Thyroid gland (tissue), 4 donors: ENCODE results near the gene NSG1. TPM values are rescaled to one million over a fixed set of nuclear protein-coding genes. Genes with fewer than 3 reads are reported as not detected.

Source experiments
- DNase-seq, 2 donors: peaks; one replicate each; pipeline ENCODE4 v3.0.0-alpha.2; 2019
- H3K27ac ChIP-seq, 3 donors: fragments of 200-600 bp; sonication (generic); 1 replicate in 2 of 3; 2 replicates in 1 of 3; pipeline ENCODE4 v1.5.1; 2016 to 2019; ENCODE audit warnings: mild to moderate bottlenecking in 1 of 3, moderate library complexity in 1 of 3
- H3K27me3 ChIP-seq: fragments of 200-600 bp; sonication (generic); one replicate; pipeline ENCODE4 v1.5.1; 2019
- H3K36me3 ChIP-seq, 2 donors: fragments of 200-600 bp; sonication (generic); one replicate each; pipeline ENCODE4 v1.5.1; 2016 to 2019
- H3K4me1 ChIP-seq, 2 donors: fragments of 200-600 bp; sonication (generic); one replicate each; pipeline ENCODE4 v1.5.1; 2017 to 2019
- H3K4me3 ChIP-seq, 3 donors: fragments of 200-600 bp; sonication (generic); replicated peaks in 1 of 3; 1 replicate in 2 of 3; 2 replicates in 1 of 3; pipeline ENCODE4 v1.5.1; 2016; ENCODE audit warnings: mild to moderate bottlenecking in 1 of 3
- H3K9me3 ChIP-seq: fragments of 200-600 bp; sonication (generic); one replicate; pipeline ENCODE4 v1.5.1; 2017
- POLR2A ChIP-seq, 2 donors: fragments of 450-650 bp; IDR thresholded peaks; one replicate each; pipeline ENCODE4 v1.6.1; 2017; ENCODE audit warnings: antibody characterized with exemption in 2 of 2, mild to moderate bottlenecking in 2 of 2, moderate library complexity in 1 of 2
- WGBS, 2 donors: methylation state at CpG; one replicate each; pipeline ENCODE4 v1.1.5; 2017; 5-methylcytosine and 5-hydroxymethylcytosine counted together
- intact Hi-C: fragments of 100-400 bp; cut with DNase I; formaldehyde crosslinking; loops from one replicate; pipeline ENCODE4 v1.15.1; 2023
- total RNA-seq, 4 donors: library from RNA; depleted of rRNA; stranded (reverse); fragments of >200 nt; gene quantifications; one replicate each; pipeline ENCODE4 v1.2.3, GENCODE V29; 2016
- TF ChIP-seq, protein P1 (sequence below), 6 experiments: fragments of 200-600 bp in 3 of 6; fragments of 450-650 bp in 3 of 6; sonication (generic) in 3 of 6; IDR thresholded peaks; one replicate each; pipeline ENCODE4 v1.5.1; 2016 to 2019; ENCODE audit warnings: antibody characterized with exemption in 6 of 6, mild to moderate bottlenecking in 2 of 6, inconsistent platforms in 1 of 6, moderate library complexity in 1 of 6

The NSG1 gene
- total RNA-seq, 4 donors from 2014 or later, result 0.40 to 0.44 TPM; not detected in 2

- Histone ChIP-seq H3K36me3 (no peaks in the 10 kb centered on the region), H3K4me3 (no peak overlapping the region), H3K9me3 (no peaks in the 10 kb centered on the region), H3K27me3 (no peaks in the 10 kb centered on the region), H3K27ac (no peak overlapping the region), H3K4me1 (no peaks in the 10 kb centered on the region)
- WGBS, 2 donors, result 82 to 85% methylated on average over 4 of the region's 4 CpGs
- intact Hi-C loops, result no loop called here
- TF ChIP-seq, protein P1, sequence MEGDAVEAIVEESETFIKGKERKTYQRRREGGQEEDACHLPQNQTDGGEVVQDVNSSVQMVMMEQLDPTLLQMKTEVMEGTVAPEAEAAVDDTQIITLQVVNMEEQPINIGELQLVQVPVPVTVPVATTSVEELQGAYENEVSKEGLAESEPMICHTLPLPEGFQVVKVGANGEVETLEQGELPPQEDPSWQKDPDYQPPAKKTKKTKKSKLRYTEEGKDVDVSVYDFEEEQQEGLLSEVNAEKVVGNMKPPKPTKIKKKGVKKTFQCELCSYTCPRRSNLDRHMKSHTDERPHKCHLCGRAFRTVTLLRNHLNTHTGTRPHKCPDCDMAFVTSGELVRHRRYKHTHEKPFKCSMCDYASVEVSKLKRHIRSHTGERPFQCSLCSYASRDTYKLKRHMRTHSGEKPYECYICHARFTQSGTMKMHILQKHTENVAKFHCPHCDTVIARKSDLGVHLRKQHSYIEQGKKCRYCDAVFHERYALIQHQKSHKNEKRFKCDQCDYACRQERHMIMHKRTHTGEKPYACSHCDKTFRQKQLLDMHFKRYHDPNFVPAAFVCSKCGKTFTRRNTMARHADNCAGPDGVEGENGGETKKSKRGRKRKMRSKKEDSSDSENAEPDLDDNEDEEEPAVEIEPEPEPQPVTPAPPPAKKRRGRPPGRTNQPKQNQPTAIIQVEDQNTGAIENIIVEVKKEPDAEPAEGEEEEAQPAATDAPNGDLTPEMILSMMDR (IDR thresholded peaks at IDR 0.05), result no peak
- TF ChIP-seq POLR2A (IDR thresholded peaks at IDR 0.05), result no peak
- DNase-seq, result no peak
These were observed 36.0 kb upstream of the NSG1 start for GRCh38 chr4:4350909-4351308.

DNA sequence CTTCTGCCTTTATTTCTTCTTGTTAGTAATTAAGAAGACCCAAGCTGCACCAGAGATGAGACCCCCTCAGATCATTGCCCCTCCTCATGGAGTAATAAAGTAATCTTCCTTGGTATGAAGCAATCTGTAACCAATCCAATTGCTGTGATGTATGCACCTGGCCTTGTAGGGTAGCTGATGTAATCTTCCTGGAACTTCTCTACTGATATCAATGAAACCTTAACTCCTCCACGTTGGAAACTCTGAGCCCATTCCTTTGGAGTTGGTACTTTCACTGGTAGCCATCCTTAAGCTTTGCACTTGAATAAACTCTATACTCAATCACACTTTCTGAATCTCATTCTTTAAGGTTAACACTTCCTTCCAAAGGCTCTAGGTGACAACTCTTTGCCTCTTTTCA lies 31.6 kb upstream of the NSG1 start:
- 50 to 56% methylated on average over 1 of the region's 1 CpG for WGBS, 2 donors
- Histone ChIP-seq H3K36me3 (no peaks in the 10 kb centered on the region), H3K27me3 (no peaks in the 10 kb centered on the region), H3K9me3 (no peaks in the 10 kb centered on the region), H3K4me1 (no peaks in the 10 kb centered on the region), H3K4me3 (no peak overlapping the region), H3K27ac (no peak overlapping the region)
- TF ChIP-seq POLR2A (IDR thresholded peaks at IDR 0.05), result no peak
- TF ChIP-seq, protein P1 (IDR thresholded peaks at IDR 0.05), result no peak
- intact Hi-C loops, result no loop called here
- DNase-seq, result no peak

- H3K4me3 ChIP-seq, result no peak overlapping the region
- no peak for TF ChIP-seq POLR2A (IDR thresholded peaks at IDR 0.05)
- TF ChIP-seq, protein P1 (IDR thresholded peaks at IDR 0.05), result no peak
- no peak for DNase-seq
- no peak overlapping the region for H3K27ac ChIP-seq
- WGBS, 2 donors, result 62 to 80% methylated on average over 17 to 26 of the region's 26 CpGs
- no peaks in the 10 kb centered on the region for H3K9me3 ChIP-seq
- no peaks in the 10 kb centered on the region for H3K4me1 ChIP-seq
- no peaks in the 10 kb centered on the region for H3K36me3 ChIP-seq
- intact Hi-C loops, result no loop called here
- no peaks in the 10 kb centered on the region for H3K27me3 ChIP-seq
These were observed 30.5 kb upstream of the NSG1 start for GRCh38 chr4:4356106-4357041.

DNA sequence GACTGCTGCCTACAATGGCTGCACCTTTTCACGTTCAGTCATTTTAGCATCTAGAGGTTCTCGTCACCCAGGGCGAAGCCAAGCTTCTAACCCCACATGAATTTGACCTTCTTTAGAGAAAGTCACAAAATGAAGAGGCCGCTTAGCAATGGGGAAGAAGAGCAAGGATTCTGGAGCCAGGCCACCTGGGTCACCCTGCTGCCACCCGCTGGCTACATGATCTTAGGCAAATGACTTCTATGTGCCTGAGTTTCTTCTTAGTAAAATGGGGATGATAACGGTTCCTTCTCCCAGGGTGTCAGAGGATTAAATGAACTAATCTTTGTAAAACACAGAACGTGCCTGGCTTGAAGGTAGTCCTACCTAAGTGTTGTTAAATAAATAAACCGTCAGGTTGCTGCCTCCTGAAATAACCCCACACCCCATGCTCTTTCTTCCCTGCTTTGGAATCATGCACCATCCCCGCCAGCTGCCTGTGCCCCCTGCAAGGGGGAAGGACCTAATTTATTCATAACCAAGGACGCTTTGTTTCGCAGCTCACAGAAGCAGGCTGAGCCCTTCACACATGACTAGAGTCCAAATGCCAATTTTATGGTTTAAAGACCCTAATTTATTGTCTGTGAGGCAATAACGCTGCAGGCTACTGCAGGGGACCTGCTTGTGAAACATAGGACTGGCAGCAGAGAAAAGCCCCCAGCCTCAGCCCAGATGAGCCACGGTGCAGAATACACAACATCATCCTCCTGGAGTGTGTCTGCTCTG lies 28.6 kb upstream of the NSG1 start:
- no peak for DNase-seq
- intact Hi-C loops, result no loop called here
- Histone ChIP-seq H3K9me3 (no peaks in the 10 kb centered on the region), H3K27ac (no peak overlapping the region), H3K4me3 (no peak overlapping the region), H3K4me1 (no peaks in the 10 kb centered on the region), H3K36me3 (no peaks in the 10 kb centered on the region), H3K27me3 (no peaks in the 10 kb centered on the region)
- WGBS, 2 donors, result 52 to 56% methylated on average over 13 of the region's 13 CpGs
- no peak for TF ChIP-seq POLR2A (IDR thresholded peaks at IDR 0.05)
- TF ChIP-seq, protein P1 (IDR thresholded peaks at IDR 0.05), result no peak

DNA sequence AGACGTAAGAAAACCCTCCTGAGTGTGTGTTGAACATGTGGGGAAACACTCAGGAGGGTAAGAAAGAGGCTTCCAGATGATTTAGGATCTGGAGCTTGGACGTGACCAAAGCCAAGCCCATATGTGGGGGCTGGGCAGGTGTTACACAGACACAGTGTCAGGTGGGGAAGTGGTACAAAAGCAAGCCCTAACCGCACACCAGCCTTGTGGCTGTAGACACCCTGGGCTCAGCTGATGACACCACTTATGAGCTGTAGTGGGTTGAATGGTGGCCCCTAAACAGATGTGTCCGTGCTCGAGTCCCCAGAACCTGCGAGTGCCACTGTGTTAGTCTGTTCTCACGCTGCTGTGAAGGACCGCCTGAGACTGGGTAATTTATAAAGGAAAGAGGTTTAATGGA lies 25.0 kb upstream of the NSG1 start:
- Histone ChIP-seq H3K9me3 (no peaks in the 10 kb centered on the region), H3K4me1 (no peaks in the 10 kb centered on the region), H3K27ac (no peak overlapping the region), H3K36me3 (no peaks in the 10 kb centered on the region), H3K4me3 (no peak overlapping the region), H3K27me3 (no peaks in the 10 kb centered on the region)
- TF ChIP-seq POLR2A (IDR thresholded peaks at IDR 0.05), result no peak
- TF ChIP-seq, protein P1 (IDR thresholded peaks at IDR 0.05), result no peak
- WGBS, 2 donors, result 79 to 86% methylated on average over 8 of the region's 8 CpGs
- intact Hi-C loops, result no loop called here
- no peak for DNase-seq
